HG02763 (cell line): ENCODE results near the gene ACOT9.
"Not testable (repeated sequence)": the region's sequence is repeated elsewhere in the genome, so short reads cannot be mapped to it uniquely, and the experiment has no call there.

Source experiments
- ATAC-seq: cut with Tn5 transposase; IDR thresholded peaks from one replicate; pipeline ENCODE4 v1.9.1; 2021; ENCODE audit warnings: mild to moderate bottlenecking, moderate library complexity; ENCODE audit not compliant: unreplicated experiment

The ACOT9 gene

DNA sequence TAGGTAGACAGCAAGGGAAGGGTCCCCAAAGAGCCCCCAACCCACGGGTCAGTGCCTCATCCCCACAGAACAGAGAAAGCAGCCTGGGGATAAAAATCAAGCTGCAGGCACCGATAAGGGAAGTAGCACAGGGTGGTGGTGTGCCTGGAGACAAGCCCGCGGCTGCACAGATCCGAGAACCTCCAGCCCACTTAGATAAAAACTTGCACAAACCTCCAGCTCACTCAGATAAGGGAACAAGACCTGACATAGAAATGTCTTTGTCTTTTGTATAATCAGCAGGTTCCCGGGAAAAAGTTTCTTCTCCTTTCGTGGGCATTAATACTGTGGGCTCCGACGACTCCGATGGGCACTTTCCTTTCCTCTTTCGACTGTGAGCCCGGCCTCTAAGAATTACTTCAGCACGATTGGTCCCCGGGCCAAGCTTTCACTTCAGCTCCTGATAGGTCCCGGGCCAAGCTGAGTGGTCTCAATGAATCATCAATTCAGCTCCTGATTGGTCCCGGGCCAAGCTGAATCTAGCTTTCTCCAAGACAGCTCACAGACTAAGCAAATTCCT, 43.4 kb downstream of the ACOT9 start:
- no peak for ATAC-seq

GRCh38 chrX:23694606-23695005, 48.5 kb downstream of the ACOT9 start:
- peak; percentile 57 for ATAC-seq

GRCh38 chrX:23692166-23692565, 50.9 kb downstream of the ACOT9 start:
- no peak for ATAC-seq

- ATAC-seq, result not testable (repeated sequence)
Measured at GRCh38 chrX:23676486-23676885, 66.6 kb downstream of the ACOT9 start.

DNA sequence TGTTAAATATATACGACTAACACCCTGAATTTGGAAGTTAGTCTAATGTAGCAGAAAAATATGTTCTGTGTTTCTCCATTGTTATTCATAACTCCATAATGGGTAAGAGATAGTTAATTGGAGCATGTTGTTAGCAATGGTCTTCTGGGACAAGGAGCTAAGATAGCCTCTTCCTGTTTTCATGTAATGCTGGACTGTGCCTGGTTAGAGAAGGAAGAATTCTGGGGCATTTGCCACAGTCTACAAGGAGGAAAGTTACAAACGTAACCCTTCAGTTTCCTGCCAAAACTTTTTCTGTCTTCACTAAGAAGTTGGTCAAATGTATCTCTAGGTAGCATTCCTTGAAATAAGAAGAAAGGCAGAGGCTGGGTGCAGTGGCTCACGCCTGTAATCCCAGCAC, 70.0 kb downstream of the ACOT9 start:
- no peak for ATAC-seq

- ATAC-seq, result no peak
Measured at GRCh38 chrX:23670528-23670927, 72.5 kb downstream of the ACOT9 start.

DNA sequence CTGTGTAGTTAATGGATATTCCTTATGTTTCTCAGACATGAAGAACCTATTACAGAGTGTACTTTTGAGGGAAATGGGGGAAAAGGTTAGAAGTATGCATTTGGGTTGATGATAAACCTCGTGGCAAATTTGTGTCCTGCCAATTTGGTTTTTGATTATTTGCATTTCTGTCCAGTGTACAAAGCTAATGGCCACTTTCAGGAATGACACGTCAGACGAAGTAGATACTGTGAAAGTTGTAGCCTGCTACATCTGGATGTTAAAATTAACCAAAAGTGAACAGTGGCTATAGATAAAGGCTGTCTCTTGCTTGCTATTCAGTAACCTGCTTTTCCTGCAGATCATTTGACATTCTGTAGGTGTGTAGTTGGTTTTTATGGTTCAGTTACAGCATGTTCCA, 74.7 kb downstream of the ACOT9 start:
- ATAC-seq, result peak; percentile 46

GRCh38 chrX:23667239-23668177, 75.6 kb downstream of the ACOT9 start, which contains the start of gene PRDX4:
Gene PRDX4 (plus strand): TSS chrX:23667493. CDS start chrX:23667571, 78 bp downstream.
- ATAC-seq, result peak; percentile 59

GRCh38 chrX:23666282-23666681, 76.8 kb downstream of the ACOT9 start:
- no peak for ATAC-seq

GRCh38 chrX:23664496-23664895, 78.6 kb downstream of the ACOT9 start:
- no peak for ATAC-seq

GRCh38 chrX:23662853-23663252, 80.2 kb downstream of the ACOT9 start:
- ATAC-seq, result no peak

GRCh38 chrX:23662187-23662586, 80.9 kb downstream of the ACOT9 start:
- ATAC-seq, result no peak

DNA sequence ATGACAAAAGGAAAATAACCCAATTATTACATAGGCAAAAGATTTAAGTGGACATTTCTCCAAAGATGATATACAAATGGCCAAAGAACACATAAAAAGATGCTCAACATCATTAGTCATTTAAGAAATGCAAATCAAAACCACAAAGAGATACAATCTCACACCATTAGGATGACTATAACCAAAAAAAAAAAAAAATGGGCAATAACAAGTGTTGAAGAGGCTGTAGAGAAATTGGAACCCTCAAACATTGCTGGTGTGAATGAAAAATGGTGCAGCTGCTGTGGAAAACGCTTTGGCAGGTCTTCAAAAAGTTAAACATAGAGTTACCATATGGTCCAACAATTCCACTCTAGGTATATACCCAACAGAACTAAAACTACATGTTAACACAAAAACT, 81.4 kb downstream of the ACOT9 start:
- no peak for ATAC-seq

DNA sequence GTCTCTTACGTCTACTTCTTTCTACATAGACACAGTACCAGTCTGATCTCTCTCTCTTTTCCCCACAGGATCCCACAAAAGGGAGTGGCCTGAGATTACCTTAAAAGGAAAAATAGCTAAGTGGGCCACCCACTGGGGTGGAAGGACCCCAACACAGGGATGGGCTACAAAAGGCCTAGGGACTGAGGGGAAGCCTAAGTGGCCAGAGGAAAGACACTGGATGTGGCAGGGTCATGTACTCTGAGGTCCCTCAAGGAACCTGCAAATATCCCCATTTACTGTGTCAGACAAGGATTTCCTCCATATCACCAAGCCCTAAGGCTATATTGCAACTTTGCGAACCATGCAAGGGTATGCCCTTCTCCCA, 82.3 kb downstream of the ACOT9 start:
- no peak for ATAC-seq

GRCh38 chrX:23660083-23660765, 82.9 kb downstream of the ACOT9 start:
- not testable (repeated sequence) for ATAC-seq

- ATAC-seq, result no peak
Measured at GRCh38 chrX:23659339-23659738, 83.7 kb downstream of the ACOT9 start.

DNA sequence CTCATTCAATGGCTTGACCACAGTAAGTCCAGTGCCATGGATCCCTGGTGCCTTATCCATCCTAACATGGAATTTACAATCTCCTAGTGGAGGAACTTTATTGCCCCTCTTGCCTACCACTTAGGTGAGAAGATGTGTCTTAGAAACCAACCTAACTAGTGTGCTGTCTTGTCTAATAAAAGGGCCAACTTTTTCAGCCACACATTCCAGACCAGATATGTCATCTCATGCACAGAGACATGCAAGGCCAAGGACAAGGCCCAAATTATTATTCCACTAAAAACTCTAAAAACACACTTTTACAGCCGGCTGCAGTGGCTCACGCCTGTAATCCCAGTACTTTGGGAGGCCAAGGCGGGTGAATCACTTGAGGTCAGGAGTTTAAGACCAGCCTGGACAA, 86.4 kb downstream of the ACOT9 start:
- no peak for ATAC-seq

GRCh38 chrX:23656091-23656490, 87.0 kb downstream of the ACOT9 start:
- ATAC-seq, result no peak
